GM12801 (cell line): Measurements from ENCODE around the gene CCNI2.

Source experiments
- TF ChIP-seq, protein P1 (sequence below): IDR thresholded peaks from one replicate; pipeline ENCODE4 v1.5.1; 2011; ENCODE audit warnings: control low read depth; ENCODE audit not compliant: insufficient read length; ENCODE audit errors: extremely low read depth

The CCNI2 gene, protein sequence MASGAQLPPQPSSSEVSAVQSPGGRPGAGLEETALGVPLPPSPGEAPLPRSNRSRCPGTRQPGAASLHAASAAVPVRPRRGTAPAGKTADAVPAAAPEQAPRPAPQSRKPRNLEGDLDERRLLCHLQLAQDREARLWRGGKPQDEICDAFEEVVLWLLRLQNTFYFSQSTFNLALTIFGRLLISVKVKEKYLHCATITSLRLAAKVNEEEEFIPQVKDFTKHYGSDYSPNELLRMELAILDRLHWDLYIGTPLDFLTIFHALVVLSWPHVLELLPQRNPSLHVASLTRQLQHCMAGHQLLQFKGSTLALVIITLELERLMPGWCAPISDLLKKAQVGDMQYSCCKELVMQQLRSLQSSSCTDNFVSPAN

DNA sequence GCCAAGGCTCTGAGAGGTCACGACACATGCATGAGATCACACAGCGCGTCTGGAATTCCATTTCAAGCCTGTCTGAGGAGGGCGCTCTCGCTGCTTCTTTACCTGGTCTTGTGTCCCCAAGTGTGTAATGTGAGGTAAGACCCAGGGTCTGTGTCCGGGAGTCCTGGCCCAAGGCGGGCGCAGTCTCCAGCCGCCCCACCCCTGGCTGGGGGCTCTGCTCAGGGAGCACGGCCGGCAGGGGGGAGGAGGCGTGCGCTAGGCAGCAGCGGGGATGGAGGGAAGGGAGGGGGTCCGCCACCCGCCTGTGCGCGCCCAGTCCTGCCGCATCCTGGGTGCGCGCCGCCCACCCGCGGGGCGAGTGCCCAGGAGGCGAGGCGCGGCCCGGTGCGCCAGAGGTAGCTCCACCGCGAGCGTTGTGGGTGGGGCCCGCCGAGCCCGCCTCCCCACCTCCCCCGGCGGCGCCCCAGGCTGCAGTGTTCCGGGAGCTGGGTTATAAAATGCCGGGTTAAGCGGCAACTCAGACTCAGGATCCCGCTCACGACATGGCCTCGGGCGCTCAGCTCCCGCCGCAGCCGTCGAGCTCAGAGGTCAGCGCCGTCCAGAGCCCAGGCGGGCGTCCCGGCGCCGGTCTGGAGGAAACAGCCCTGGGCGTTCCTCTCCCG, at the start of gene CCNI2:
CCNI2 (plus strand) TSS at position 473 of the 662 bp plus-strand sequence; CDS start at position 543, 70 bp downstream.
- TF ChIP-seq, protein P1, sequence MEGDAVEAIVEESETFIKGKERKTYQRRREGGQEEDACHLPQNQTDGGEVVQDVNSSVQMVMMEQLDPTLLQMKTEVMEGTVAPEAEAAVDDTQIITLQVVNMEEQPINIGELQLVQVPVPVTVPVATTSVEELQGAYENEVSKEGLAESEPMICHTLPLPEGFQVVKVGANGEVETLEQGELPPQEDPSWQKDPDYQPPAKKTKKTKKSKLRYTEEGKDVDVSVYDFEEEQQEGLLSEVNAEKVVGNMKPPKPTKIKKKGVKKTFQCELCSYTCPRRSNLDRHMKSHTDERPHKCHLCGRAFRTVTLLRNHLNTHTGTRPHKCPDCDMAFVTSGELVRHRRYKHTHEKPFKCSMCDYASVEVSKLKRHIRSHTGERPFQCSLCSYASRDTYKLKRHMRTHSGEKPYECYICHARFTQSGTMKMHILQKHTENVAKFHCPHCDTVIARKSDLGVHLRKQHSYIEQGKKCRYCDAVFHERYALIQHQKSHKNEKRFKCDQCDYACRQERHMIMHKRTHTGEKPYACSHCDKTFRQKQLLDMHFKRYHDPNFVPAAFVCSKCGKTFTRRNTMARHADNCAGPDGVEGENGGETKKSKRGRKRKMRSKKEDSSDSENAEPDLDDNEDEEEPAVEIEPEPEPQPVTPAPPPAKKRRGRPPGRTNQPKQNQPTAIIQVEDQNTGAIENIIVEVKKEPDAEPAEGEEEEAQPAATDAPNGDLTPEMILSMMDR, result no peak

DNA sequence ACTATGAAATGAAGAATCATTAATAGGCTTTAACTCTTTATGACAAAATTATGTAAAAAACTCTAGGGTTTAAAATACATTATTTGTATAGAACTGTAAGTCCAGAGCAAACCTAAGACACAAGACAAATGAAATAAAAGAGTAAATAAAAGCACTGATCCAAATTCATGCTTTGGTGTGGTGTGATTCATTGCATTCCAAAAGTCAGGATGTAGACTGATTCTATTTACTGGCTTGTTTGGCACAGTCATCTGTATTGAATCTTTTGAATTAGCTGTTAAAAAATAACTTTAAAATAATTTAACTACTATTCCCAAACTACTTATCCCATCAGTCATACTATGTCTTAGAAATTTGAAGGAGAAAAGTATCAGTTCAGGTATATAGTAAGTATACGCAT, 42.4 kb upstream of the CCNI2 start:
- TF ChIP-seq, protein P1, result no peak

DNA sequence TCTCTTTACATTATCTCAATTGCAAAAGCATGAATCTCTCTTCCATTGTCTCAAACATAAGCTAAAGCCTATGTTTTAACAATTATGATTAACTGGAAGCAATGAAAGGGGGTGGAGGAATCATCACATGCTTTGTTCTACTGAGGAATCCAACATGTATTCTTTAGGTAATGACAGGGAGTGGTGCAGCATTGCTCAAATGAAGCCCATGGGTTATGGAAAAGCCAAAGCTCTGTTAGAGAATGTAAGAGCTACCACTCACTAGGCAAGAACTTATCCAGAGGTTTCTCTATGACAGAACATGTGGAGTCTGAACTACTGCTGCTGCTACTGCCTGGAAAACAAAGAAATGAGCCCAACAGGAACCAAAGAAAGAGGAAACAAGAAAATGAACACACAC, 38.6 kb upstream of the CCNI2 start:
- TF ChIP-seq, protein P1, result no peak

DNA sequence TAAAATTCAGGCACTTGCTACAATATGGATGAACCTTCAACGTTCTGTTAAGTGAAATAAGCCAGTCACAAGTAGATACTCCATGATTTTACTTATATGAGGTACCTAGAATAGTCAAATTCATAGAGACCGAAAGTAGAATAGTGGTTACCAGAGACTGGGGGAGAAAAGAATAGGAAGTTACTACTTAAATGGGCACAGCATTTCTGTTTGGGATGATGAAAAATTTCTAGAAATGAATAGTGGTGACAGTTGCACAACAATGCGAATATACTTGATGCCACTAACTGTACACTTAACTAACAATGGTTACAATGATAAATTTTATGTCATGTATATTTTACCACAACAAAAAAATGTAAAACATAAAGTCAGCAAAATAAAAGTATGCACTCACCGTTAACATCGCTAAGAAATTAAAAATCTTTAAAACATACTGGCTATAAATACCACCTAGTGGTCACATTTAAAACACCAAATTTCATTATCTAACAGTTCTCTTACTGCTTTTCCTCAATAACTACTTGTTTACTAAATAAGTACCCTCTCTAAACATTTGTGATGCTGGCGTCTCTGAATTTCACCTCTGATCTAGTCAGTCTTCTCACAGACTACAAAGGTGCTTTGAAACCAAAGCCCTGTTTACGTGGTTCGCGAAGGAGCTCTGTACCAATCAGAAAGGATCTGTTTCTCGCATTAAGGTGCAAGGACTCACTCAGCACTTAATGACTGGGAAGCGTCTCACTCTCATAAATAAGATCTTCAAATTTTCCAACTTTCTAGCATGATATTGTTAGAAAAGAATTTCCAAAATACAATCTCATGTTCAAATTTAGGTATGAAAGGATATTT, 32.5 kb upstream of the CCNI2 start:
- TF ChIP-seq, protein P1, result no peak

DNA sequence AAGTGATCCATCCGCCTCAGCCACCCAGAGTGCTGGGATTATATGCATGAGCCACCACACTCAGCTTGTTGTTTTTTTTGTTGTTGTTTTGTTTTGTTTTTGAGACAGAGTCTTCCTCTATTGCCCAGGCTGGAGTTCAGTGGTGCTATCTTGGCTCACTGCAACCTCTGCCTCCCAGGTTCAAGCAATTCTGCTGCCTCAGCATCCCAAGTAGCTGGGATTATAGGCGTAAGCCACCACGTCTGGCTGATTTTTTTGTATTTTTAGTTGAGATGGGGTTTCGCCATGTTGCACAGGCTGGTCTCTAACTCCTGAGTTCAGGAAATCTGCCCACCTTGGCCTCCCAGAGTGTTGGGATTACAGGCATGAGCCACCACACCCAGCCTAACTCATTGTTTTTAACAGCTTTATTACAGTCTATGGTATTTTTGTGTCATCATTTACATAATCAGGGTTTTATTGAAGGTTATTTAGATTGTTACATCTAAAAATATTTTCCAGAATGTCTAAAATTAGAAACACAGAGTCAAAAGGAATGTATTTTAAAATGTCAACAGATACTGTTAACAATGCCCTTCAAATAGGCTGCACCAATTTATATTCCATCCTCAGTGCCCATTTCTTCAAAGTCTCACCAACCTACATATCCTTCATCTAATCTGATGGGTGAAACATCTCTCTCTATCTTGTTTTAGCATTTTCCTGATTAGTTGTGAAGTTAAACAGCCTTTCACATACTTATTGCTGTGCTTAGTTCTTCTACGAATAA, 28.5 kb upstream of the CCNI2 start:
- TF ChIP-seq, protein P1, result no peak

DNA sequence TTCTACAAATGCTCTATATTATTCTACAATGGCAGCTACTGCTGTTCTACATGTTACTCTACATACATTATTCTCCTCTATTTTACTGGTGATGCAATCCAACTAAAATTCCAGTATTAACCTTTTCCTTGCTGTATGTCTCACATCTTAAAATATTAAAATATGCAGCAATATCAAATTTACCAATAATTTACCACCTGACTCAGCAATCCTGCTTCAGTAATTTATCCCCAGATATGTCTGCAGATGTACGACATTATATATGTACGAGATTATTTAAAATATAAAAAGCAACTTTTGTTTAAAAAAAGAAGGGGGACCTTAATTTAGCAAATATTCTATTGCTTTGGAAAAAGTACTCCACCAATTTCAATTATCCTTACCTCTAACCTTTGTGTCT, 21.5 kb upstream of the CCNI2 start:
- TF ChIP-seq, protein P1, result no peak
